C4-2B (cell line): ENCODE results near the gene CTTN.

Source experiments
- H3K27ac ChIP-seq: fragments of 450-650 bp; 2 replicates; pipeline ENCODE4 v1.5.1; 2017
- ZFX ChIP-seq: fragments of 450-650 bp; IDR thresholded peaks from 2 replicates; pipeline ENCODE4 v1.6.1; 2017
- TF ChIP-seq, protein P1 (sequence below): fragments of 450-650 bp; conservative IDR thresholded peaks from 2 replicates; pipeline ENCODE4 v1.5.1; 2017; ENCODE audit warnings: mild to moderate bottlenecking

Gene CTTN

DNA sequence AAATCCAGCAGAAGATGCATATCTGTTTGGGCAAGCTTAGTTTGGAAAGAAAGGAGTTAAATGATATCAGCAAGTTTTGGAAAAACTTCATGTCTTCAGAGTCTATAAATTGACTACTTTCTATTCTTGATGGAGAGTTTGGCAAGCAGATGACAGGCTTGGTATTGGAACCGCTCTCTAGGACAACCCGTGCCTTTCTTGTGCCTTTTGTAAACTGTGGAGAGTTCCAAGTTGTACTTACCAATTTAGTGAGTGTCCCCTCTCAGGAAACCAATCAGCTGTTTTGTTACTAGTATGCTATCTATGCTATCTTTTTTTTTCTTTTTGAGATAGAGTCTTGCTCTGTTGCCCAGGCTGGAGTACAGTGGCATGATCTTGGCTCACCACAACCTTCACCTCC is 43.7 kb upstream of the CTTN start:
- TF ChIP-seq, protein P1, sequence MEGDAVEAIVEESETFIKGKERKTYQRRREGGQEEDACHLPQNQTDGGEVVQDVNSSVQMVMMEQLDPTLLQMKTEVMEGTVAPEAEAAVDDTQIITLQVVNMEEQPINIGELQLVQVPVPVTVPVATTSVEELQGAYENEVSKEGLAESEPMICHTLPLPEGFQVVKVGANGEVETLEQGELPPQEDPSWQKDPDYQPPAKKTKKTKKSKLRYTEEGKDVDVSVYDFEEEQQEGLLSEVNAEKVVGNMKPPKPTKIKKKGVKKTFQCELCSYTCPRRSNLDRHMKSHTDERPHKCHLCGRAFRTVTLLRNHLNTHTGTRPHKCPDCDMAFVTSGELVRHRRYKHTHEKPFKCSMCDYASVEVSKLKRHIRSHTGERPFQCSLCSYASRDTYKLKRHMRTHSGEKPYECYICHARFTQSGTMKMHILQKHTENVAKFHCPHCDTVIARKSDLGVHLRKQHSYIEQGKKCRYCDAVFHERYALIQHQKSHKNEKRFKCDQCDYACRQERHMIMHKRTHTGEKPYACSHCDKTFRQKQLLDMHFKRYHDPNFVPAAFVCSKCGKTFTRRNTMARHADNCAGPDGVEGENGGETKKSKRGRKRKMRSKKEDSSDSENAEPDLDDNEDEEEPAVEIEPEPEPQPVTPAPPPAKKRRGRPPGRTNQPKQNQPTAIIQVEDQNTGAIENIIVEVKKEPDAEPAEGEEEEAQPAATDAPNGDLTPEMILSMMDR: no peak
- TF ChIP-seq ZFX: no peak
- H3K27ac ChIP-seq: no peak overlapping the region

DNA sequence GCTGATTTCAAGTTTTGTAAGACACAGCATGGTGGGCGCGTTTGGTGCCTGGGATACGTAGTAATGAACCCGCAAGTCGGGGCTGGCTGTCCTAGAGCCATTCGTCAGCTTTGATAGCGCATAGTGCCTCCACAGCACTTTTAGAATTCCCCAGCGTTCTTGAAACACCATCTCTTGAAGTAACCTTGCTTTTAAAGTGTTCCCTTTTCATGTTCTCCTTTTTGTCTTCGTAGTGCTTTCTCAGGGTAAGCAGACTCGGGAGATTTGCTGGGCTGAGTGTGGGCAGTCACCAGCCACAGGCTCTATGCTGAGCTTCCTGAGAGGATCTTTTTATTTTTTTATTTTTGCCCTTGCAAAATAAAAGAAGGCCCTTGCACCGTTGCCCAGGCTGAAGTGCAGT is 39.6 kb upstream of the CTTN start:
- H3K27ac ChIP-seq: no peak overlapping the region
- TF ChIP-seq, protein P1: no peak
- TF ChIP-seq ZFX: no peak

DNA sequence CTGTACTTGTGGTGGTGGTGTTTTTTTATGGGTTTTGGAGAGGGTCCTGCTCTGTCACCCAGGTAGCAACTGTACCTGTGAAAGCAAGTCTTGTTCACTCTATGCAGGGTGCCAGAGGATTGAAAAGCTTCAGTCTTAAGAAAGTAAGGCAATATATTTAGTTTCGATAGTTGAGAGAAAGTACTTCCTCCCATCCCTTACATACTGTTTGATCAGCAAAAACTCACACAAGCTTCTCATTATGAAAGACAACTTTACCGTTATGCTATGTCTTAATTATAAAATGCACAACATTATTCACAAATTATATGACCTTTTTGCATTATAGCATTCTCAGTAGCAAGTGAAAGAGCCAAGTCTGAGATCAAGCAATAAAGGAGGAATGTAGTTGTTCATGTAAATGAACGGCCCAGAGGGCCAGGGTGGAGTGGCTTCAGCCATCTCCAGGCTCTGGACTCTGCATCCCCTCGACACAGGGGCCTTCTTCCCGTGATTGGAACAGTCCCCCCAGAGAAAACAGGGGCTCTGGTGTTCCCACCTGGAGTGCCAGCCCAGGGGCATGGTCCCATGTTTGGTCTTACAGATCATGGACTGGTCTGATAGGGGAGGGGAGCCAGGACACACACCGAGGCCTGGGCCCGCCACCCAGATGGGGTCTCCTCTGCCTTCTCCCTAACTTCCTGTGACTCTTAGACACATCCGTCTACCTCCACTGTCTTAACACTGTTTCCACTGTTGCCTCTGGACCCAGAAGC is 38.7 kb upstream of the CTTN start:
- no peak overlapping the region for H3K27ac ChIP-seq
- TF ChIP-seq ZFX: no peak
- TF ChIP-seq, protein P1: no peak

DNA sequence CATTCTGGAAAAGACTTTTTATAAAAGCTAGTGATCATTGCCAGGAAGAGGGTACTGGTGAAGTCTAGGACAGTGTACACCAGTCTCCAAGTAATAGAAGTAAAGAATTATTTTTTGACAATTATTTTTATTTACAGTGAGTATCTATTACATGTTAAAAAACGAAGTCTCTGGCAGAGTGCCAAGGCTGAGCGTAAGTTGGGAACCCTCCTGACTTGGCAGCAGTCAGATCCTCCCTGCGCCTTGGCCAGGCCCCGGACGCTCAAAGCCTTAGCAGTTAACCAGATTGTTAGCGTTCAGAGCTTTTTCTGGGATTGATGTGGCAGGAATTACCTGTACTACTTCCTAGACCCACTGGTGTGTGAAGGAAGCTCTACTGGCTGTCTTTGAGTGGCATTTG is 38.1 kb upstream of the CTTN start:
- H3K27ac ChIP-seq: no peak overlapping the region
- TF ChIP-seq, protein P1: no peak
- TF ChIP-seq ZFX: no peak

DNA sequence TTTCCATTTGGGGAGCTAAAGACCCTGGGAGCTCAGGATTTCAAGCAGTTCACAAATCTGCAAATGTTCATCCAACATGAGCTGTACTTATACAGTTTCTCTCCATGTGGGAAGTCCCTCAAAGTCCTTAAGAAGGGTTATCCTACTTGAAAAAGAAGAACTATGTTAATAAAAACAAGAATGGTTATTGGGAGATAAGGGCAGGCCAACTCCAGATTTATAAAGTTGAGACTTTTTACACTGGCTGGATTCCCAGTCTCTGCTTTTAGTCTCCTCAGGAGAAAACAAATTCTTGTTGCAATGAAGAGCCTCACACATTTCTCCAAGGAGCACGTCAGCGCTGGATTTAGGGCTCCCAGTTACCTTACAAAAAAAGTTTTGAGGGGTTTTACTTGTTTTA is 34.2 kb upstream of the CTTN start:
- no peak overlapping the region for H3K27ac ChIP-seq
- TF ChIP-seq, protein P1: no peak
- TF ChIP-seq ZFX: no peak

DNA sequence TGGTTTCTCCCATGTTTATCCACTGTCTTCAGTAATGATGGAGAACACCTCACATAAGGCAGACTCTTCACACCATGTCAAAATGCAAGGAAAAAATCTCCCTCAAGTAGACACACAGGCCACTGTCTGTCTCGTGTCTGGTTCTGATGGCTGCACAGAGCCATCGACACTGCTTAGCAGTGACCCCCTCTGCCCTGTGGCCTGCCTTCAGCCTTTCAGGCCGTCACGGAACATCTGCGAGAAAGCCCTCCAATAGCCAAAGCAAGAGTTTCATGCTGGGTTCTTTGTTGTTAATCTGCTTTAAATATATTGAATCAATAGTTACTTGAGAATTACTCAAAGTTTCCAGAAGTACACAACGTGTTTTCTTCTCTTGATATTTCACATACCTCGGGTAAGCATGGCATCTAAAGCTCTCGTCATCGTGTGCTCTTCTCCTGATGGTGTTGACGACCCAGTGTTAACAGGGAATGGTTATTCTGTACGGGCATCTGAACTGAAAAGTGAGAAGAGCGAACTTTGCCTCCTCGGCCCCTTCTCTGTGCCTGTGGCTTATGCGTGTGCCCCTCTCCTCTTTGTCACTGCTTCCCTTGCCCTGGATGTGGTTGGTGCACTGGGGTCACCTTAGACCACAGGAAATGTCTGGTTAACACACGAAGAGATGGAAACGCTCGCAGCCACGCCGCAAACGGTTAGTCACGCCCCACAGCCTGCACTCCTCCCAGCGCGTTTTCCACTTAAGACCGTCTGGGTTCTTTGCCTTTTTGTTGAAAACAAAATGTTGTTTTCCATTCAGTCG is 33.4 kb upstream of the CTTN start:
- TF ChIP-seq, protein P1: no peak
- no peak for TF ChIP-seq ZFX
- H3K27ac ChIP-seq: no peak overlapping the region

DNA sequence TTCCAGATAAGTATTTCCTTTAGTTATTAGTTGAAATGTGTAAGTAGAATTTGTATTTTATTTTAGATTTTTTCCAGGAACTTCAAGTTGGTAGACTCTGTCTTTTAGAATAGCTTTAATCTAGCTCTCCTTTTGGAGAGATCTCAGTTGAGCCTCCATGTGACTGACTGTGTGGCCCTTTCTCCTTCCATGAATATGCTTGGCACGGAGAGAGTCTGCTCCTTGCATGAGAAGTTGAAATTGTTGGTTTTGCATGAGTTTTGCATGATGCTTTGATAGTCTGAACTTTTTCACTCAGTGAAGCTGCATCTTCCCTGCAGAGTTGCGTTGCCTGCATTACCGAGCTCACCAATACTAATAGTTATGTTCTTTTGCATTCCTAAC is 32.8 kb upstream of the CTTN start:
- TF ChIP-seq, protein P1: no peak
- TF ChIP-seq ZFX: no peak
- no peak overlapping the region for H3K27ac ChIP-seq
